ENCODE measurements around the gene ZNF316. TPM values are rescaled to one million over a fixed set of nuclear protein-coding genes. Genes with fewer than 3 reads are reported as not detected.

ZNF316 gene
- total and polyA plus RNA-seq, 2 donors (not counting 1 experiment from before 2014, with no cell fraction given) = 5.1 to 13.0 TPM

GRCh38 chr7:6700793-6701192, 63.7 kb downstream of the ZNF316 start:
- DNase-seq (ENCODE audit: low read depth in 2 of 2) = no peak
- Histone ChIP-seq H3K9ac (ENCODE audit: insufficient read depth, low read length) (no peak overlapping the region), H3K4me3 (replicated peaks in 1 of 4; ENCODE audit: control extremely low read depth in 1 of 4, insufficient read depth in 1 of 4, low read depth in 3 of 4, low read length in 4 of 4) (no peak overlapping the region), H3K4me2 (ENCODE audit: extremely low read depth, insufficient read depth, low read length) (no peak overlapping the region), H4K20me1 (ENCODE audit: control insufficient read depth, extremely low read depth, insufficient read depth, low read length) (no peaks in the 10 kb centered on the region), H3K9me3 (ENCODE audit: control insufficient read depth, insufficient read depth, low read depth, low read length) (peaks cover 2% of the 10 kb centered on the region), H3K27me3 (ENCODE audit: control insufficient read depth, insufficient read depth, low read length) (no peaks in the 10 kb centered on the region), H2AFZ (ENCODE audit: low read length) (no peak overlapping the region), H3K4me1 (ENCODE audit: control insufficient read depth, extremely low read depth, insufficient read depth, low read length) (no peaks in the 10 kb centered on the region), H3K36me3 (ENCODE audit: control insufficient read depth, insufficient read depth, low read length) (peaks cover 12% of the 10 kb centered on the region), H3K27ac (ENCODE audit: insufficient read depth, low read length) (no peak overlapping the region), H3K79me2 (ENCODE audit: control insufficient read depth, insufficient read depth, low read length) (peaks cover 48% of the 10 kb centered on the region)
- TF ChIP-seq EZH2 (IDR thresholded peaks at IDR 0.05; ENCODE audit: low read length, missing control alignments) = no peak
- TF ChIP-seq CTCF (conservative IDR thresholded peaks at IDR 0.05 in 1 of 2, IDR thresholded peaks at IDR 0.05 in 1 of 2; ENCODE audit: low read depth in 1 of 2, low read length in 2 of 2) = no peak

- H3K9ac ChIP-seq (ENCODE audit: insufficient read depth, low read length) = no peak overlapping the region
- H3K9me3 ChIP-seq (ENCODE audit: control insufficient read depth, insufficient read depth, low read depth, low read length) = peaks cover 2% of the 10 kb centered on the region
- no peak overlapping the region for H3K4me2 ChIP-seq (ENCODE audit: extremely low read depth, insufficient read depth, low read length)
- no peaks in the 10 kb centered on the region for H3K4me1 ChIP-seq (ENCODE audit: control insufficient read depth, extremely low read depth, insufficient read depth, low read length)
- H3K27ac ChIP-seq (ENCODE audit: insufficient read depth, low read length) = no peak overlapping the region
- H3K27me3 ChIP-seq (ENCODE audit: control insufficient read depth, insufficient read depth, low read length) = no peaks in the 10 kb centered on the region
- H3K79me2 ChIP-seq (ENCODE audit: control insufficient read depth, insufficient read depth, low read length) = peaks cover 57% of the 10 kb centered on the region
- H2AFZ ChIP-seq (ENCODE audit: low read length) = no peak overlapping the region
- DNase-seq (ENCODE audit: low read depth in 2 of 2) = no peak
- H3K36me3 ChIP-seq (ENCODE audit: control insufficient read depth, insufficient read depth, low read length) = peaks cover 8% of the 10 kb centered on the region
- H3K4me3 ChIP-seq (replicated peaks in 1 of 4; ENCODE audit: control extremely low read depth in 1 of 4, insufficient read depth in 1 of 4, low read depth in 3 of 4, low read length in 4 of 4) = no peak overlapping the region
- TF ChIP-seq EZH2 (IDR thresholded peaks at IDR 0.05; ENCODE audit: low read length, missing control alignments) (no peak), CTCF (conservative IDR thresholded peaks at IDR 0.05 in 1 of 2, IDR thresholded peaks at IDR 0.05 in 1 of 2; ENCODE audit: low read depth in 1 of 2, low read length in 2 of 2) (no peak)
- H4K20me1 ChIP-seq (ENCODE audit: control insufficient read depth, extremely low read depth, insufficient read depth, low read length) = no peaks in the 10 kb centered on the region
These were observed 64.7 kb downstream of the ZNF316 start for GRCh38 chr7:6701860-6702259.

Other genes with a start within 250 kb of the ZNF316 start
- gene DAGLB, start 189.4 kb upstream of the ZNF316 start, total RNA-seq = 12.1 and 22.6 TPM in 2 replicates
- 14.5 and 17.3 TPM in 2 replicates for gene DAGLB, start 189.4 kb upstream of the ZNF316 start, polyA plus RNA-seq
- 130 and 177 TPM in 2 replicates for gene KDELR2, start 153.2 kb upstream of the ZNF316 start, total RNA-seq
- gene KDELR2, start 153.2 kb upstream of the ZNF316 start, polyA plus RNA-seq = 281 and 365 TPM in 2 replicates
- not detected in 2 replicates for gene GRID2IP, start 85.9 kb upstream of the ZNF316 start, total RNA-seq
- gene GRID2IP, start 85.9 kb upstream of the ZNF316 start, polyA plus RNA-seq = not detected in 2 replicates
- 65.2 and 72.7 TPM in 2 replicates for gene ZDHHC4, start 59.9 kb upstream of the ZNF316 start, total RNA-seq
- gene ZDHHC4, start 59.9 kb upstream of the ZNF316 start, polyA plus RNA-seq = 67.7 and 89.5 TPM in 2 replicates
- 7.1 and 9.0 TPM in 2 replicates for gene INTS15, start 47.3 kb upstream of the ZNF316 start, total RNA-seq
- 11.7 and 18.3 TPM in 2 replicates for gene INTS15, start 47.3 kb upstream of the ZNF316 start, polyA plus RNA-seq
- 0.66 and 4.4 TPM in 2 replicates for gene ZNF853, start 21.7 kb upstream of the ZNF316 start, total RNA-seq
- 0.05 and 0.43 TPM in 2 replicates for gene ZNF853, start 21.7 kb upstream of the ZNF316 start, polyA plus RNA-seq
- gene ZNF12, start 69.6 kb downstream of the ZNF316 start, total RNA-seq = 17.8 and 19.0 TPM in 2 replicates
- gene ZNF12, start 69.6 kb downstream of the ZNF316 start, polyA plus RNA-seq = 10.9 and 15.9 TPM in 2 replicates
- gene RSPH10B2, start 116.8 kb downstream of the ZNF316 start, total RNA-seq = 0.51 and 0.66 TPM in 2 replicates
- gene RSPH10B2, start 116.8 kb downstream of the ZNF316 start, polyA plus RNA-seq = 0.02 TPM in 1 of 2 replicates, not detected in the other
- 40.1 and 44.4 TPM in 2 replicates for gene CCZ1B, start 189.0 kb downstream of the ZNF316 start, total RNA-seq
- gene CCZ1B, start 189.0 kb downstream of the ZNF316 start, polyA plus RNA-seq = 45.0 and 49.6 TPM in 2 replicates

Measured in fibroblast of lung (primary cell).